Spleen (tissue), 11 donors: Measurements from ENCODE around the gene GNA14. TPM values are rescaled to one million over a fixed set of nuclear protein-coding genes. Genes with fewer than 3 reads are reported as not detected.
"Not testable (repeated sequence)": the region's sequence is repeated elsewhere in the genome, so short reads cannot be mapped to it uniquely, and the experiment has no call there.

ENCODE experiments used
- DNase-seq: peaks from one replicate; pipeline ENCODE4 v3.0.0-alpha.2; 2020
- H3K27ac ChIP-seq, 8 donors: fragments of 200-600 bp; sonication (generic) in 7 of 8; 1 replicate in 4 of 8; 2 replicates in 4 of 8; pipeline versions ENCODE4 v1.5.0 to v1.8.0; 2016 to 2021; ENCODE audit warnings: inconsistent platforms in 4 of 8, mild to moderate bottlenecking in 4 of 8, moderate library complexity in 1 of 8
- H3K27me3 ChIP-seq, 7 donors: fragments of 200-600 bp; sonication (generic) in 6 of 7; replicated peaks in 1 of 7; 1 replicate in 4 of 7; 2 replicates in 3 of 7; pipeline versions ENCODE4 v1.5.0 to v1.8.0; 2016 to 2021; ENCODE audit warnings: inconsistent platforms in 3 of 7, mild to moderate bottlenecking in 1 of 7
- H3K36me3 ChIP-seq, 6 donors: fragments of 200-600 bp; sonication (generic) in 5 of 6; 1 replicate in 4 of 6; 2 replicates in 2 of 6; pipeline versions ENCODE4 v1.5.0 to v1.8.0; 2016 to 2021; ENCODE audit warnings: inconsistent platforms in 2 of 6
- H3K4me1 ChIP-seq, 6 donors: fragments of 200-600 bp; sonication (generic) in 5 of 6; 1 replicate in 3 of 6; 2 replicates in 3 of 6; pipeline versions ENCODE4 v1.5.0 to v1.8.0; 2016 to 2021; ENCODE audit warnings: inconsistent platforms in 3 of 6
- H3K4me3 ChIP-seq, 8 donors: fragments of 200-600 bp; sonication (generic) in 7 of 8; 1 replicate in 4 of 8; 2 replicates in 4 of 8; pipeline versions ENCODE4 v1.5.0 to v1.8.0; 2016 to 2021; ENCODE audit warnings: inconsistent platforms in 4 of 8, mild to moderate bottlenecking in 4 of 8, moderate library complexity in 2 of 8
- H3K9me3 ChIP-seq, 8 donors: fragments of 200-600 bp; sonication (generic) in 7 of 8; 1 replicate in 4 of 8; 2 replicates in 4 of 8; pipeline versions ENCODE4 v1.5.0 to v1.8.0; 2016 to 2021; ENCODE audit warnings: inconsistent platforms in 4 of 8
- CTCF ChIP-seq, 11 experiments: fragments of 200-600 bp in 7 of 11; fragments of 450-650 bp in 4 of 11; sonication (generic) in 4 of 11; IDR thresholded peaks in 8 of 11; conservative IDR thresholded peaks in 3 of 11; 1 replicate in 7 of 11; 2 replicates in 4 of 11; pipeline versions ENCODE4 v1.4.0 to v1.8.0; 2016 to 2021; ENCODE audit warnings: antibody characterized with exemption in 11 of 11, inconsistent platforms in 4 of 11, mild to moderate bottlenecking in 1 of 11
- POLR2A ChIP-seq, 3 donors: fragments of 450-650 bp; IDR thresholded peaks; one replicate each; pipeline ENCODE4 v1.5.1; 2017; ENCODE audit warnings: antibody characterized with exemption in 3 of 3, mild to moderate bottlenecking in 1 of 3
- POLR2AphosphoS5 ChIP-seq, 3 donors: sonication (generic); formaldehyde crosslinking; IDR thresholded peaks; one replicate each; pipeline ENCODE4 v1.5.1; 2017; ENCODE audit warnings: antibody characterized with exemption in 3 of 3
- WGBS, 5 donors: extraction: QIAGEN DNeasy Blood & Tissue Kit in 3 of 5; methylation state at CpG; one replicate each; pipeline versions ENCODE4 v1.1.5 to v1.1.7; 2013 to 2018; 5-methylcytosine and 5-hydroxymethylcytosine counted together
- intact Hi-C: fragments of 100-400 bp; cut with DNase I; formaldehyde crosslinking; loops from one replicate; pipeline ENCODE4 v1.15.0; 2023; ENCODE audit warnings: low total_unique reads
- polyA plus RNA-seq, 3 donors: library from polyadenylated mRNA; stranded (reverse); fragments of 200-250 nt; gene quantifications; one replicate each; pipeline ENCODE4 v1.2.1, GENCODE V29; 2013
- total RNA-seq, 7 donors: library from RNA; depleted of rRNA in 3 of 7; stranded (reverse); fragments of >200 nt in 3 of 7; fragmentation: NEBNext Ultra II Directional in 4 of 7; extraction: Animal tissue kit (Norgen Biotek cat#: 25700) in 4 of 7; gene quantifications; one replicate each; pipeline versions ENCODE4 v1.1.0 to v1.2.1, GENCODE V29; 2016 to 2021
- donor health status: healthy with polysubstance abuse.
- donor health status: DM: no; HTN: no; CAD: no; lungs with moderate emphysema.
- donor health status: DM: no; HTN: no; CAD: no.
- donor health status: Bipolar disorder and iron deficiency.
- donor health status: healthy.
- donor health status: DM: no; HTN: no; CAD: no.
- donor health status: DM: yes; HTN: yes; CAD: no.

The GNA14 gene
- total and polyA plus RNA-seq, 10 donors: 1.7 to 41.7 (median 7.9) TPM

- DNase-seq: no peak
Observed at GRCh38 chr9:77585335-77585786, 62.8 kb downstream of the GNA14 start.

GRCh38 chr9:77584927-77585326 lies 63.2 kb downstream of the GNA14 start:
- H3K27ac ChIP-seq, H3K4me3 ChIP-seq, intact Hi-C loops, DNase-seq, H3K27me3 ChIP-seq, H3K36me3 ChIP-seq, H3K9me3 ChIP-seq: not testable (repeated sequence)
- peaks cover 0 to 13% (median 3%) of the 10 kb centered on the region in 6 donors for H3K4me1 ChIP-seq
- whole genome bisulfite sequencing, 5 donors: 88 to 99% (median 93%) methylated on average over 4 of the region's 4 CpGs

More at GRCh38 chr9:77585335-77585786, 62.8 kb downstream of the GNA14 start:
- intact Hi-C loops: no loop called here
- TF ChIP-seq POLR2AphosphoS5 (IDR thresholded peaks at IDR 0.05): no peak
- H3K27ac ChIP-seq: no peak overlapping the region
- WGBS, 5 donors: 68 to 89% (median 69%) methylated on average over 2 of the region's 2 CpGs
- no peaks in the 10 kb centered on the region for H3K9me3 ChIP-seq
- H3K4me1 ChIP-seq: peaks cover 0 to 13% (median 3%) of the 10 kb centered on the region in 6 donors
- peaks cover 0 to 4% (median 0%) of the 10 kb centered on the region in 7 donors for H3K27me3 ChIP-seq
- no peaks in the 10 kb centered on the region for H3K36me3 ChIP-seq
- no peak overlapping the region for H3K4me3 ChIP-seq

GRCh38 chr9:77582961-77583576 lies 65.1 kb downstream of the GNA14 start:
- Histone ChIP-seq H3K27me3 (peaks cover 0 to 4% (median 0%) of the 10 kb centered on the region in 7 donors), H3K4me1 (peaks cover 0 to 3% (median 0%) of the 10 kb centered on the region in 6 donors), H3K9me3 (no peaks in the 10 kb centered on the region), H3K36me3 (no peaks in the 10 kb centered on the region), H3K27ac (peak overlapping the region in 1 of 8 donors; percentile 5), H3K4me3 (no peak overlapping the region)
- intact Hi-C loops: no loop called here
- TF ChIP-seq POLR2A (IDR thresholded peaks at IDR 0.05): no peak
- no peak for TF ChIP-seq CTCF (IDR thresholded peaks at IDR 0.05 in 8 of 11, conservative IDR thresholded peaks at IDR 0.05 in 3 of 11)
- TF ChIP-seq POLR2AphosphoS5 (IDR thresholded peaks at IDR 0.05): no peak
- no peak for DNase-seq
- WGBS, 5 donors: 46 to 68% (median 61%) methylated on average over 5 of the region's 5 CpGs

GRCh38 chr9:77582525-77582924 lies 65.6 kb downstream of the GNA14 start:
- no peak for TF ChIP-seq CTCF (IDR thresholded peaks at IDR 0.05 in 8 of 11, conservative IDR thresholded peaks at IDR 0.05 in 3 of 11)
- no peak for TF ChIP-seq POLR2AphosphoS5 (IDR thresholded peaks at IDR 0.05)
- TF ChIP-seq POLR2A (IDR thresholded peaks at IDR 0.05): no peak
- DNase-seq: no peak
- H3K4me3 ChIP-seq: no peak overlapping the region
- no peaks in the 10 kb centered on the region for H3K9me3 ChIP-seq
- peaks cover 0 to 4% (median 0%) of the 10 kb centered on the region in 7 donors for H3K27me3 ChIP-seq
- WGBS, 5 donors: 54 to 85% (median 68%) methylated on average over 3 of the region's 3 CpGs
- peak overlapping the region in 1 of 8 donors; percentile 5 for H3K27ac ChIP-seq
- intact Hi-C loops: no loop called here
- no peaks in the 10 kb centered on the region for H3K36me3 ChIP-seq
- no peaks in the 10 kb centered on the region for H3K4me1 ChIP-seq

- TF ChIP-seq POLR2A (IDR thresholded peaks at IDR 0.05) (no peak), POLR2AphosphoS5 (IDR thresholded peaks at IDR 0.05) (no peak)
- H3K36me3 ChIP-seq: no peaks in the 10 kb centered on the region
- H3K4me1 ChIP-seq: no peaks in the 10 kb centered on the region
- H3K9me3 ChIP-seq: no peaks in the 10 kb centered on the region
- no peak overlapping the region for H3K27ac ChIP-seq
- WGBS, 5 donors: 50 to 64% (median 58%) methylated on average over 2 of the region's 2 CpGs
- no peak for DNase-seq
- no peaks in the 10 kb centered on the region for H3K27me3 ChIP-seq
- no peak overlapping the region for H3K4me3 ChIP-seq
- intact Hi-C loops: no loop called here
Observed at GRCh38 chr9:77575785-77576184, 72.3 kb downstream of the GNA14 start.
